GM21737 (cell line): ENCODE results near the gene CETP.
"Not testable (repeated sequence)": the region's sequence is repeated elsewhere in the genome, so short reads cannot be mapped to it uniquely, and the experiment has no call there.

Experiments used
- ATAC-seq: cut with Tn5 transposase; IDR thresholded peaks from one replicate; pipeline ENCODE4 v1.9.1; 2021; ENCODE audit warnings: mild to moderate bottlenecking, moderate library complexity; ENCODE audit not compliant: unreplicated experiment

The CETP gene

DNA sequence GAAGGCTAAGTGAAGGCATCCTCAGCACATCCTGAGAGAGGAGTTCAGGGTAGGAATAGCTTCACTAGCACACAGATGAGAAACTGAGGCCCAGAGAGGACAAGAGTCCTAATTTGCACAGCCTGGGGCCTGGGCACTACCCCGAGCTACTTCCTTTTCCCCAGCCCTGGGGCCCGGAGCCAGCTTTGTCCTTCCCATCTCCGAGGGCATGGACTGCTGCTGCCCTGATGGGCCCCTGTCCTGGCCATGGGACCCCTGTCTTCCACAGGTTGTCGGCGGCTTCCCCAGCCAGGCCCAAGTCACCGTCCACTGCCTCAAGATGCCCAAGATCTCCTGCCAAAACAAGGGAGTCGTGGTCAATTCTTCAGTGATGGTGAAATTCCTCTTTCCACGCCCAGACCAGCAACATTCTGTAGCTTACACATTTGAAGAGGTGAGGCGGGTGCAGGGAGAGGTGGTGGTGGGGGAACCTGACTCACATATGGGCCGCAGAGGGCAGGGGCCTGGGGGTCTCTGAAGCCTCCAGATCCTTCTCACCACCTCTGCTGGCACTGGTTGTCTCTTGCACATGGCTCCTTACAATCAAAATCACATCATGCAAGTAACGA lies 16.2 kb downstream of the CETP start:
- no peak for ATAC-seq

DNA sequence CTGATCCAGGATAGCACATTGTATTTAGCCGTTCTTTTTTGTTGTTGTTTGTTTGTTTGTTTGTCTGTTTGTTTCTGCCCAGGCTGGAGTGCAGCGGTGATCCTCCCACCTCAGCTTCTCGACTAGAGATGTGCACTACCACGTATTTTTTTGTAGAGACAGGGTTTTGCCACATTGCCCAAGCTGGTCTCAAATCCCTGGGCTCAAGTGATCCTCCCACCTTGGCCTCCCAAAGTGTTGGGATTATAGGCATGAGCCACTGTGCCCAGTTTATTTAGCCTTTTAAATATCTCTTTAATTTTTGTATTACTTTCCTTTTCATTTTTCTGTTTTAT lies 18.4 kb downstream of the CETP start:
- no peak for ATAC-seq

DNA sequence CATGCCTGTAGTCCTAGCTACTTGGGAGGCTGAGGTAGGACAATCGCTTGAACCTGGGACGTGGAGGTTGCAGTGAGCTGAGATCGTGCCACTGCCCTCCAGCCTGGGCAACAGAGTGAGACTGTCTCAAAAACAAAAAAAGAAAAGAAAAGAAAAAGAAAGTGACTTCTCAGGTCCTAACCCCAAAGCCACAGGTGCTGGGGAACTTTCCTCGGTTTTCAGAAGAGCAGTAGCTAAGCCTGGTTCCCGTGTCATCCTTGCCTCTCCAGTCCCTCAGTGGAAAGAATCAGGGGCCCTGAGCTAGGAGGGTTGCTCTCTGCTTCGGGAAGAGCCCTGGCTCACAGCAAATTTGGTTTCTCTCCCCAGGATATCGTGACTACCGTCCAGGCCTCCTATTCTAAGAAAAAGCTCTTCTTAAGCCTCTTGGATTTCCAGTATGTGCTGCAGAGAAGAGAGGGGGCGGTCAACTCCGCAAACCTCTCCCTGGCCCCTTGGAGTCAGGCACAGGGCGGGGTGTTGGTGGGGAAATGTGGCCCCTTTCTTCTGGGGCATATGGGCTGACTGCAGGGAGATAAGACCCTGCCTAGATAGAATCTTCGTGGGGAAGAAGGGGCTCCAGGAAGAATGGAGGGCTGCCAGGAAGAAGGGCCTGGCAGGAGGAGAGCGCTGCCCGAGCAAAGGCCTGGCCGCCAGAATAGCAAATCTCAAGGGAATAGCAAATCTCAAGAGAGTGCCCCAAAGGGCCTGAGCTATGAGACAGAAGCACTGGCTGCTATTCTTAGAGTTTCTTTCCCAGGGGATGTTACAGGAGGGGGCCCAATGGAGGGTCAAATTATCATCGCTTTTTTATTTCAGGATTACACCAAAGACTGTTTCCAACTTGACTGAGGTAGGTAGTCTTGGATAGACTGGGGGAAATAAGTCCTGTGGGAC lies 19.3 kb downstream of the CETP start:
- no peak for ATAC-seq

GRCh38 chr16:56981729-56982271 lies 20.1 kb downstream of the CETP start:
- ATAC-seq = no peak

- no peak for ATAC-seq
Measured at GRCh38 chr16:56982695-56983094, 20.9 kb downstream of the CETP start.

GRCh38 chr16:56983211-56983751 lies 21.5 kb downstream of the CETP start:
- ATAC-seq = no peak

GRCh38 chr16:56984639-56985038 lies 22.9 kb downstream of the CETP start:
- no peak for ATAC-seq

- ATAC-seq = no peak
Measured at GRCh38 chr16:56985288-56985961, 23.7 kb downstream of the CETP start.

DNA sequence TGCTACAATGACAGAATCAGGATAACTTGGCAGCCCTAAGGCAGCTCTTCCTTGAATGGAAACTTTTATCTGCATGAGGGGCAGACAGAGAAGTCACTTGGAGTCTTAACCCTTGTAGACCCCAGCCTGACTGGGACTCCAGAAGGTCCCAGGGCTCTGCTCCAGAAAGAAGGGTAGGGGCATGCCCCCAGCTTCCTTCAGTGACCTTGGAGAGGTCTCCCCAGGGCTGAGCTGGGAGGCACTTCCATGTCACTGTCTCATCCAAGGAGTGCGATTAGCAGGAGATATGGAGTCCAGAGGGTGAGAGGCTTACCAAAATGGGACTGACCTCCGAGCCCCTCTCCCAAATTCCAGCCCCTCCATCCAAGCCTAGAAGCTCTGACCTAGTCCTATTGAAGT lies 24.2 kb downstream of the CETP start:
- ATAC-seq = no peak

DNA sequence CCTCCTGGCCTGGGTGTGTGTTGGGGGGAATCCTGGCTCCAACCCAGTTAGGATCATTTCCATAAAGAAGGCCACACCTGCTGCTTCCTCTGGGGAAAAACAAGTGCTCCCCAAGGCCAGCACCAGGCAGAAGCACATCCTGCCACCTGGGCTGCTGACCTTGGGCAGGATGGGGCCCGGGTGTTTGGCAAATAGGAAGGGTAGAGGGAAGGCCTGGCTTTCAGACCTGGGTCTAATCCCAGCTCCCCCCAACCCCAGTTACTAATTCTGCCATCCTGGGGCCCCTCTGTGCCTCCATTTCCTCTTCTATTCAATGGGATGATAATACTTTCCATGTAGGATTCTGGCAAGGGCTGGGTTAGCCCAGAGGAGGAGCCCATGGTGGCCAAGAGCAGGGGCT lies 24.6 kb downstream of the CETP start:
- ATAC-seq = no peak

GRCh38 chr16:56986908-56987307 lies 25.2 kb downstream of the CETP start:
- ATAC-seq = not testable (repeated sequence)

- no peak for ATAC-seq
Measured at GRCh38 chr16:56987692-56988091, 25.9 kb downstream of the CETP start.

DNA sequence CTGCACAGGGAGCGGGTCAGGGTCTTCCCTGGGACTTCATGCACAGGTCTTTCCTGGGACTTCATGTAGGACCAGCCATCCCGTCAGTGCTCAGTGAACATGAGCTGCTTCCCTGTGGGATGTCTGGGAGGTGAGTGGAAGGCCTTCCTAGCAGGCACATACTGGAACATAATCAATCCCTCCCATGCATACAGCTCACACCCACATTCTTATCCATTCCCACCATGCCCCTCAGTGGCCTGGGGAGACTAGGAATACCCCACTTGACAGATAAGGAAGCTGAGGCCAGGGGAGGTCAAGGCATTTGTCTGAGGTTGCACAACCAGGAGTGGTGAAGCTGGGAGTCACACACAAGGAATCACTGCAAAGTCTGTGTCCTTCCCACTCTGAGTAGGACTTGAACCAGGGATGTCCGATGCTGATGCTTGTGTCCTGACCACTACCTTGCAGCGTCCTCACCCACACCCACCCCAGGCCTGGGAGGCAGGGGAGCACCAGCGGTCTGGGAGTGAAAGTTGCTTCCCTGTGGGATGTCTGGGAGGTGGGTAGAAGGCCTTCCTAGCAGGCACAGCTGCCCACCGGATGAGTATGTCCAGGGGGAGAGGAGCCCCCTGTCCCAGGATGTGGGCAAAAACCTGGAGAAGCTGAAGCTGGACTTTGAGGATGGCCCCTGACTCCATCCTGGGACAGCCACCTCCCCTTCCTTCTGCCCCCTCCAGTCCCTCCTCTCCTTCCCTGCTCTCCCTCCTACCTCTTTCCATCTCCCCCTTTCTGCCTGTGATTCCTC lies 26.6 kb downstream of the CETP start:
- no peak for ATAC-seq

GRCh38 chr16:56988948-56989945 lies 27.5 kb downstream of the CETP start, which contains the start of gene NLRC5:
Gene NLRC5, plus strand, starts transcription at chr16:56989557. Its CDS starts 31,156 bp downstream, at chr16:57020713.
- ATAC-seq = peak; percentile 66

DNA sequence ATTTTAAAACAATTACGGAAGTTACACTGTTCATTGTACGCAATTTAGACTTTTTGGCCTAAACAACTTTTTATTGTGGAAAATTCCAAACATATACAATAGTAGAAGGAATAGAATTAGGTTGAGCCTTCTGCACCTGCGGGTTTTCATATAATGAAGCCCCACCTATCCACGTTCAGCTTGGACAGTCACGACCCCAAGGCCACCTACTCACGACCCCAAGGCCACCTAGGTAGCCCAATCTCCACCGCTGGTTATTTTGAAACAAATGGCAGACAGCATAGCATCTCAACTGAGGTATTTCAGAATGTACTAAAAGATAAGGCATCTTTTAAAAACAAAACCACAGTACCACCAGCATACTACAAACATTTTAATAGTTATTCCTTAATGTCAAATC lies 28.2 kb downstream of the CETP start:
- ATAC-seq = no peak

- ATAC-seq = no peak
Measured at GRCh38 chr16:56990407-56991286, 28.9 kb downstream of the CETP start.

- ATAC-seq = not testable (repeated sequence)
Measured at GRCh38 chr16:56992431-56992830, 30.7 kb downstream of the CETP start.

DNA sequence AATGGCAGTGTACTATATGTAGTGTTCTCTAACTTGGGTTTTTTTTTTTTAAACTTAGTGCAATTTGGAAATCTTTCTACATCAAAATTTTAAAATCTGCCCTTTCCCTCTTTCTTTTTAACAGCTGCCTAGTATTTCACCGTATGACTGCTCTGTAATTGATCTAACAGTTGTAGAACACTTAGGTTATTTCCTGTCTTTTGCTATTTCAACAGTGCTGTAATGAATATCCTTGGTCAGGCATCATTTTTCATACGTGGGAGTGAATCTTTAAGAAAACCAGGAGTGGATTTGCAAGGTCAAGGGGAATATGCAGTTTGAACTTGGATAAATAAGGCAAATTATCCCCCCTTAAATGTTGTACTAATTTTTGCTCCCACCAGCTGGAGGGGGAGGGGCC lies 31.5 kb downstream of the CETP start:
- no peak for ATAC-seq
